A549 (cell line): ENCODE data around the gene MAPK8IP3. TPM values are rescaled to one million over a fixed set of nuclear protein-coding genes. Genes with fewer than 3 reads are reported as not detected.

Source experiments
- ATAC-seq, 2 experiments: fragments of 200-7000 bp in 1 of 2; fragments of >200 bp in 1 of 2; cut with Nextera tagmentation in 1 of 2; cut with Tn5 transposase in 1 of 2; 3 replicates each; pipeline versions ENCODE4 v1.8.0 to v1.9.1; 2018 to 2020; ENCODE audit warnings: mild to moderate bottlenecking in 1 of 2, moderate library complexity in 1 of 2
- CTCF ChIA-PET: fragments of 300-600 bp; sonication (Branson Sonifier 250); formaldehyde crosslinking; extraction: SDS; loops from one replicate; lab custom pipeline; 2021; ENCODE audit warnings: antibody characterized with exemption, inconsistent platforms; lab: Yijun Ruan, JAX
- POLR2A ChIA-PET: fragments of 350-600 bp; formaldehyde crosslinking; extraction: SDS; loops from one replicate; lab custom pipeline; 2021; ENCODE audit warnings: antibody characterized with exemption, inconsistent platforms; lab: Yijun Ruan, JAX
- DNase-seq, 2 experiments: peaks; one replicate each; pipeline versions ENCODE4 v3.0.0 to v3.0.0-alpha.2; 2011 to 2016; ENCODE audit warnings: low read depth in 1 of 2, low spot score in 1 of 2
- FAIRE-seq: peaks from 2 replicates; lab custom pipeline; 2011; peaks lifted over from hg19 to GRCh38; lab: Jason Lieb, UNC
- H3K27ac ChIP-seq, 2 experiments: fragments of >200 bp; sonication (Bioruptor Twin); formaldehyde crosslinking; 3 replicates each; pipeline ENCODE4 v1.5.1; 2016 to 2017
- H3K4me1 ChIP-seq: fragments of >200 bp; sonication (Bioruptor Twin); formaldehyde crosslinking; 3 replicates; pipeline ENCODE4 v1.6.1; 2016
- H3K4me2 ChIP-seq: fragments of >200 bp; sonication (Bioruptor Twin); formaldehyde crosslinking; 3 replicates; pipeline ENCODE4 v1.6.1; 2016
- H3K4me3 ChIP-seq: fragments of >200 bp; sonication (Bioruptor Twin); formaldehyde crosslinking; 3 replicates; pipeline ENCODE4 v1.5.1; 2016
- H3K9me3 ChIP-seq: fragments of >200 bp; sonication (Bioruptor Twin); formaldehyde crosslinking; 3 replicates; pipeline ENCODE4 v1.6.1; 2016
- CEBPB ChIP-seq, 2 experiments: fragments of >200 bp in 1 of 2; sonication (Bioruptor Twin) in 1 of 2; formaldehyde crosslinking in 1 of 2; IDR thresholded peaks; 2 replicates each; pipeline ENCODE4 v1.6.1; 2012 to 2016
- FOSL2 ChIP-seq, 2 experiments: fragments of 450-650 bp in 1 of 2; fragments of >200 bp in 1 of 2; sonication (Bioruptor Twin) in 1 of 2; formaldehyde crosslinking; IDR thresholded peaks; 2 replicates each; pipeline versions ENCODE4 v1.5.0 to v1.6.1; 2016 to 2020; ENCODE audit warnings: mild to moderate bottlenecking in 1 of 2, moderate library complexity in 1 of 2
- GATA3 ChIP-seq: IDR thresholded peaks from 2 replicates; pipeline ENCODE4 v1.6.1; 2012; ENCODE audit warnings: borderline replicate concordance
- HEYL ChIP-seq: fragments of 250-450 bp; sonication (Bioruptor Pico); IDR thresholded peaks from 2 replicates; pipeline ENCODE4 v1.8.0; 2021; ENCODE audit warnings: mild to moderate bottlenecking, moderate library complexity
- JUN ChIP-seq, 2 experiments: fragments of >200 bp; sonication (Bioruptor Twin); formaldehyde crosslinking; IDR thresholded peaks; 2 replicates in 1 of 2; 3 replicates in 1 of 2; pipeline ENCODE4 v1.6.1; 2016 to 2017
- KDM1A ChIP-seq: fragments of 200-600 bp; sonication (generic); IDR thresholded peaks from 2 replicates; pipeline ENCODE4 v1.6.1; 2016; ENCODE audit warnings: low read depth, mild to moderate bottlenecking
- MAZ ChIP-seq: fragments of 150-350 bp; IDR thresholded peaks from 2 replicates; pipeline ENCODE4 v1.6.1; 2014; ENCODE audit warnings: antibody characterized with exemption, low read depth, low read length, borderline replicate concordance
- NPAS2 ChIP-seq: fragments of 250-450 bp; sonication (Bioruptor Pico); IDR thresholded peaks from 2 replicates; pipeline ENCODE4 v1.8.0; 2022; ENCODE audit warnings: mild to moderate bottlenecking, moderate library complexity, borderline replicate concordance
- RFX5 ChIP-seq: fragments of 450-650 bp; IDR thresholded peaks from 2 replicates; pipeline ENCODE4 v1.7.1; 2014; ENCODE audit warnings: antibody characterized with exemption, mild to moderate bottlenecking, moderate library complexity
- RNF2 ChIP-seq: fragments of 200-600 bp; sonication (generic); IDR thresholded peaks from 2 replicates; pipeline ENCODE4 v1.6.1; 2016; ENCODE audit warnings: low read depth, mild to moderate bottlenecking, antibody characterized with exemption, moderate library complexity, borderline replicate concordance
- SMC3 ChIP-seq: fragments of >200 bp; sonication (Bioruptor Twin); formaldehyde crosslinking; IDR thresholded peaks from 3 replicates; pipeline ENCODE4 v1.6.1; 2018; ENCODE audit warnings: inconsistent platforms
- SREBF2 ChIP-seq: fragments of 450-650 bp; IDR thresholded peaks from 2 replicates; pipeline ENCODE4 v1.6.1; 2014; ENCODE audit warnings: mild to moderate bottlenecking, moderate library complexity
- TFCP2L1 ChIP-seq: fragments of 250-450 bp; sonication (Bioruptor Pico); IDR thresholded peaks from 2 replicates; pipeline ENCODE4 v1.5.0; 2021; ENCODE audit warnings: mild to moderate bottlenecking
- TP53 ChIP-seq: fragments of 250-450 bp; sonication (Bioruptor Pico); IDR thresholded peaks from 2 replicates; pipeline ENCODE4 v1.5.0; 2021; ENCODE audit warnings: mild to moderate bottlenecking, moderate library complexity
- WGBS: methylation state at CpG from one replicate; pipeline ENCODE4 v1.1.6; 2017; ENCODE audit errors: missing lambda C conversion rate; 5-methylcytosine and 5-hydroxymethylcytosine counted together
- polyA plus RNA-seq, 4 experiments: library from polyadenylated mRNA; depleted of rRNA in 3 of 4; stranded (reverse); fragments of >200 nt; fragmentation: RNase III in 1 of 4; extraction: RNeasy Plus Mini Kit Qiagen cat#74134 plus additional on column Dnase treatment in 1 of 4; gene quantifications; 2 replicates in 3 of 4; 3 replicates in 1 of 4; pipeline ENCODE4 v1.2.3, GENCODE V29; 2011 to 2017
- TF ChIP-seq, protein P1 (sequence below): fragments of >200 bp; sonication (Bioruptor Twin); formaldehyde crosslinking; IDR thresholded peaks from 3 replicates; pipeline ENCODE4 v1.6.1; 2016
- TF ChIP-seq, protein P2 (sequence below): fragments of 450-650 bp; IDR thresholded peaks from 2 replicates; pipeline ENCODE4 v1.6.1; 2014; ENCODE audit warnings: antibody characterized with exemption
- TF ChIP-seq, protein P3 (sequence below): IDR thresholded peaks from 2 replicates; pipeline ENCODE4 v1.6.1; 2012; ENCODE audit warnings: low read depth, borderline replicate concordance
- TF ChIP-seq, protein P4 (sequence below): fragments of 200-600 bp; sonication (generic); IDR thresholded peaks from 2 replicates; pipeline ENCODE4 v1.6.1; 2016; ENCODE audit warnings: antibody characterized with exemption, mild to moderate bottlenecking, moderate library complexity
- TF ChIP-seq, protein P5 (sequence below): IDR thresholded peaks from 2 replicates; pipeline ENCODE4 v1.6.1; 2012
- TF ChIP-seq, protein P6 (sequence below): fragments of >200 bp; sonication (Bioruptor Twin); formaldehyde crosslinking; IDR thresholded peaks from 3 replicates; pipeline ENCODE4 v1.5.1; 2016

The MAPK8IP3 gene
- polyA plus RNA-seq, 2 of the 4 experiments (the other 2 are of a cell fraction), result 12.0 to 53.3 TPM

DNA sequence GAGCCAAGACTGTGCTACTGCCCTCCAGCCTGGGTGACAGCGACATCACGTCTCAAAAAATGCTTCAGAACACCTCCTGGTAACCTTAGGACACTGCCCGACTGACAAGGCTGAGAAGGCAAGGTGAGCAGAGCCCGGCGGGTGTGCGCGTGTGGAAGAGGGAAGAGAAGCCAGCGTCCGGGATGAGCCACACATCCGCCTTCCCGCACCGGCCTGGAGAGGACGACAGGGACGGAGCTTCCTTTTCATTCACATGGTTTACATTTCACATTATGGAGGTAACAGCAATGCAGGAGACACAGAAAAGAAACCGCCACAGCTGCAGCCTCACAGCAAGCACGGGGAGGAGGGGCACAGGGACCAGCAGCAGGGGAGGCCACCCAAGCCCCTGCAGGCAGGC lies 104.1 kb downstream of the MAPK8IP3 start:
- Histone ChIP-seq H3K4me3 (no peak overlapping the region), H3K27ac (no peak overlapping the region), H3K4me1 (peaks cover 10% of the 10 kb centered on the region; the same call in 1 of the 3 replicates), H3K4me2 (no peak overlapping the region), H3K9me3 (no peaks in the 10 kb centered on the region)
- CTCF ChIA-PET, result interaction anchor here (1.3 to 1.8 kb wide), 3 partner anchors 13 to 36 kb away, joined by 3 to 4 read pairs (median 4); no protein-coding TSS in a partner anchor
- ATAC-seq (no peak), DNase-seq (no peak), FAIRE-seq (no peak)
- POLR2A ChIA-PET, result no interaction called here
- TF ChIP-seq JUN (IDR thresholded peaks at IDR 0.05), result no peak
- TF ChIP-seq, protein P1, sequence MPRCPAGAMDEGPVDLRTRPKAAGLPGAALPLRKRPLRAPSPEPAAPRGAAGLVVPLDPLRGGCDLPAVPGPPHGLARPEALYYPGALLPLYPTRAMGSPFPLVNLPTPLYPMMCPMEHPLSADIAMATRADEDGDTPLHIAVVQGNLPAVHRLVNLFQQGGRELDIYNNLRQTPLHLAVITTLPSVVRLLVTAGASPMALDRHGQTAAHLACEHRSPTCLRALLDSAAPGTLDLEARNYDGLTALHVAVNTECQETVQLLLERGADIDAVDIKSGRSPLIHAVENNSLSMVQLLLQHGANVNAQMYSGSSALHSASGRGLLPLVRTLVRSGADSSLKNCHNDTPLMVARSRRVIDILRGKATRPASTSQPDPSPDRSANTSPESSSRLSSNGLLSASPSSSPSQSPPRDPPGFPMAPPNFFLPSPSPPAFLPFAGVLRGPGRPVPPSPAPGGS, result no peak
- 93% methylated on average over 16 of the region's 16 CpGs for WGBS

DNA sequence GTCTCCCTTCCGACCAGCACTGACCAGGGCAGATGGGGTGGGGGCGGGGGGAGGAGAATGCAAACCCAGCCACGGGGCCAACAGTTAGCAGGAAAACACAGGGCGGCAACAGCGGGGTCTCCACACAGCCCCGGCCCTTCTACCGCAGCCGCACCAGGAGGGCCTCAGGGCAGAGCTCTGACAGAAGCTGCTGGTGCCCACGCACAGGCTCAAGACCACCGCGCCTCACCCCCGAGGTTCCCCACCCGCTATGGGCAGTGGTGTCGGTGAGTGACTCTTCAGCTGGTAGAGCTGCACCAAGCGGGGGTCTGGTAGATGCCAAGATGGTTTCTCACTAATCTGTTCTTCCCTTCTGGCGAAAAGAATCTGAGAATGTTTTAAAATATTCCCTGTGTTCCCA lies 104.5 kb downstream of the MAPK8IP3 start:
- no peak overlapping the region for H3K27ac ChIP-seq
- peaks cover 10% of the 10 kb centered on the region; the same call in 1 of the 3 replicates for H3K4me1 ChIP-seq
- FAIRE-seq (no peak), DNase-seq (no peak)
- no peaks in the 10 kb centered on the region for H3K9me3 ChIP-seq
- TF ChIP-seq SREBF2 (no peak), NPAS2 (CRISPR knock-in tag) (no peak), TP53 (CRISPR knock-in tag) (no peak), RFX5 (no peak), FOSL2 (IDR thresholded peaks at IDR 0.05) (no peak), FOSL2 (CRISPR knock-in tag; IDR thresholded peaks at IDR 0.05) (no peak), SMC3 (no peak), KDM1A (no peak), MAZ (no peak), GATA3 (no peak), JUN (IDR thresholded peaks at IDR 0.05) (no peak), TFCP2L1 (CRISPR knock-in tag) (no peak), RNF2 (no peak), HEYL (CRISPR knock-in tag) (no peak), CEBPB (IDR thresholded peaks at IDR 0.05) (no peak)
- TF ChIP-seq, protein P2, sequence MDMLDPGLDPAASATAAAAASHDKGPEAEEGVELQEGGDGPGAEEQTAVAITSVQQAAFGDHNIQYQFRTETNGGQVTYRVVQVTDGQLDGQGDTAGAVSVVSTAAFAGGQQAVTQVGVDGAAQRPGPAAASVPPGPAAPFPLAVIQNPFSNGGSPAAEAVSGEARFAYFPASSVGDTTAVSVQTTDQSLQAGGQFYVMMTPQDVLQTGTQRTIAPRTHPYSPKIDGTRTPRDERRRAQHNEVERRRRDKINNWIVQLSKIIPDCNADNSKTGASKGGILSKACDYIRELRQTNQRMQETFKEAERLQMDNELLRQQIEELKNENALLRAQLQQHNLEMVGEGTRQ, result no peak
- TF ChIP-seq, protein P3, sequence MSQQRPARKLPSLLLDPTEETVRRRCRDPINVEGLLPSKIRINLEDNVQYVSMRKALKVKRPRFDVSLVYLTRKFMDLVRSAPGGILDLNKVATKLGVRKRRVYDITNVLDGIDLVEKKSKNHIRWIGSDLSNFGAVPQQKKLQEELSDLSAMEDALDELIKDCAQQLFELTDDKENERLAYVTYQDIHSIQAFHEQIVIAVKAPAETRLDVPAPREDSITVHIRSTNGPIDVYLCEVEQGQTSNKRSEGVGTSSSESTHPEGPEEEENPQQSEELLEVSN, result no peak
- TF ChIP-seq, protein P4, sequence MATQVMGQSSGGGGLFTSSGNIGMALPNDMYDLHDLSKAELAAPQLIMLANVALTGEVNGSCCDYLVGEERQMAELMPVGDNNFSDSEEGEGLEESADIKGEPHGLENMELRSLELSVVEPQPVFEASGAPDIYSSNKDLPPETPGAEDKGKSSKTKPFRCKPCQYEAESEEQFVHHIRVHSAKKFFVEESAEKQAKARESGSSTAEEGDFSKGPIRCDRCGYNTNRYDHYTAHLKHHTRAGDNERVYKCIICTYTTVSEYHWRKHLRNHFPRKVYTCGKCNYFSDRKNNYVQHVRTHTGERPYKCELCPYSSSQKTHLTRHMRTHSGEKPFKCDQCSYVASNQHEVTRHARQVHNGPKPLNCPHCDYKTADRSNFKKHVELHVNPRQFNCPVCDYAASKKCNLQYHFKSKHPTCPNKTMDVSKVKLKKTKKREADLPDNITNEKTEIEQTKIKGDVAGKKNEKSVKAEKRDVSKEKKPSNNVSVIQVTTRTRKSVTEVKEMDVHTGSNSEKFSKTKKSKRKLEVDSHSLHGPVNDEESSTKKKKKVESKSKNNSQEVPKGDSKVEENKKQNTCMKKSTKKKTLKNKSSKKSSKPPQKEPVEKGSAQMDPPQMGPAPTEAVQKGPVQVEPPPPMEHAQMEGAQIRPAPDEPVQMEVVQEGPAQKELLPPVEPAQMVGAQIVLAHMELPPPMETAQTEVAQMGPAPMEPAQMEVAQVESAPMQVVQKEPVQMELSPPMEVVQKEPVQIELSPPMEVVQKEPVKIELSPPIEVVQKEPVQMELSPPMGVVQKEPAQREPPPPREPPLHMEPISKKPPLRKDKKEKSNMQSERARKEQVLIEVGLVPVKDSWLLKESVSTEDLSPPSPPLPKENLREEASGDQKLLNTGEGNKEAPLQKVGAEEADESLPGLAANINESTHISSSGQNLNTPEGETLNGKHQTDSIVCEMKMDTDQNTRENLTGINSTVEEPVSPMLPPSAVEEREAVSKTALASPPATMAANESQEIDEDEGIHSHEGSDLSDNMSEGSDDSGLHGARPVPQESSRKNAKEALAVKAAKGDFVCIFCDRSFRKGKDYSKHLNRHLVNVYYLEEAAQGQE, result no peak
- TF ChIP-seq, protein P5, sequence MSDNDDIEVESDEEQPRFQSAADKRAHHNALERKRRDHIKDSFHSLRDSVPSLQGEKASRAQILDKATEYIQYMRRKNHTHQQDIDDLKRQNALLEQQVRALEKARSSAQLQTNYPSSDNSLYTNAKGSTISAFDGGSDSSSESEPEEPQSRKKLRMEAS, result no peak
- TF ChIP-seq, protein P6, sequence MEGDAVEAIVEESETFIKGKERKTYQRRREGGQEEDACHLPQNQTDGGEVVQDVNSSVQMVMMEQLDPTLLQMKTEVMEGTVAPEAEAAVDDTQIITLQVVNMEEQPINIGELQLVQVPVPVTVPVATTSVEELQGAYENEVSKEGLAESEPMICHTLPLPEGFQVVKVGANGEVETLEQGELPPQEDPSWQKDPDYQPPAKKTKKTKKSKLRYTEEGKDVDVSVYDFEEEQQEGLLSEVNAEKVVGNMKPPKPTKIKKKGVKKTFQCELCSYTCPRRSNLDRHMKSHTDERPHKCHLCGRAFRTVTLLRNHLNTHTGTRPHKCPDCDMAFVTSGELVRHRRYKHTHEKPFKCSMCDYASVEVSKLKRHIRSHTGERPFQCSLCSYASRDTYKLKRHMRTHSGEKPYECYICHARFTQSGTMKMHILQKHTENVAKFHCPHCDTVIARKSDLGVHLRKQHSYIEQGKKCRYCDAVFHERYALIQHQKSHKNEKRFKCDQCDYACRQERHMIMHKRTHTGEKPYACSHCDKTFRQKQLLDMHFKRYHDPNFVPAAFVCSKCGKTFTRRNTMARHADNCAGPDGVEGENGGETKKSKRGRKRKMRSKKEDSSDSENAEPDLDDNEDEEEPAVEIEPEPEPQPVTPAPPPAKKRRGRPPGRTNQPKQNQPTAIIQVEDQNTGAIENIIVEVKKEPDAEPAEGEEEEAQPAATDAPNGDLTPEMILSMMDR, result no peak
- TF ChIP-seq, all 56 proteins: peak for 0
- ChIA-PET POLR2A (interaction anchor here (1.0 kb wide), 1 partner anchor 28 kb away, joined by 3 read pairs; the partner anchor contains the start of genes NUBP2 and SPSB3), CTCF (interaction anchor here (0.6 to 4.0 kb wide), 6 partner anchors 9 to 139 kb away, joined by 3 to 15 read pairs (median 4); no protein-coding TSS in a partner anchor)
- Histone ChIP-seq H3K4me2 (no peak overlapping the region), H3K4me3 (no peak overlapping the region)
- no peak for ATAC-seq
- WGBS, result 91% methylated on average over 14 of the region's 16 CpGs
